GM12878 (cell line): Measurements from ENCODE around the gene SV2A. TPM values are rescaled to one million over a fixed set of nuclear protein-coding genes. Genes with fewer than 3 reads are reported as not detected.

Experiments used
- BACH1 ChIP-seq: fragments of 450-650 bp; IDR thresholded peaks from 2 replicates; pipeline ENCODE4 v1.6.1; 2017; ENCODE audit warnings: mild to moderate bottlenecking, borderline replicate concordance
- BCLAF1 ChIP-seq: fragments of 450-650 bp; IDR thresholded peaks from 2 replicates; pipeline ENCODE4 v1.6.1; 2017; ENCODE audit warnings: antibody characterized with exemption, mild to moderate bottlenecking, moderate library complexity
- CUX1 ChIP-seq: IDR thresholded peaks from 2 replicates; pipeline ENCODE4 v1.6.1; 2012; ENCODE audit warnings: improper control_type of control experiment, low read depth, low read length; ENCODE audit not compliant: insufficient replicate concordance
- ELK1 ChIP-seq: IDR thresholded peaks from 2 replicates; pipeline ENCODE4 v1.6.1; 2012; ENCODE audit warnings: low read depth, low read length, improper control_type of control experiment
- IKZF1 ChIP-seq: fragments of 450-650 bp; conservative IDR thresholded peaks from 2 replicates; pipeline ENCODE4 v1.6.1; 2017; ENCODE audit warnings: antibody characterized with exemption, mild to moderate bottlenecking
- KAT2A ChIP-seq: conservative IDR thresholded peaks from 2 replicates; pipeline ENCODE4 v1.6.1; 2011; ENCODE audit warnings: low read depth, low read length; ENCODE audit not compliant: control insufficient read depth
- KLF5 ChIP-seq: fragments of 450-650 bp; IDR thresholded peaks from 2 replicates; pipeline ENCODE4 v1.6.1; 2014; ENCODE audit warnings: mild to moderate bottlenecking; ENCODE audit not compliant: partially characterized antibody
- NFYB ChIP-seq: IDR thresholded peaks from 2 replicates; pipeline ENCODE4 v1.6.1; 2011; ENCODE audit warnings: low read depth, mild to moderate bottlenecking, low read length, improper control_type of control experiment, moderate library complexity; ENCODE audit not compliant: insufficient read depth
- POLR2AphosphoS5 ChIP-seq: IDR thresholded peaks from 2 replicates; pipeline ENCODE4 v1.6.1; 2011; ENCODE audit warnings: mild to moderate bottlenecking, low read length, inconsistent platforms
- TCF3 ChIP-seq: IDR thresholded peaks from 2 replicates; pipeline ENCODE4 v1.6.1; 2012; ENCODE audit warnings: low read depth, mild to moderate bottlenecking, low read length, borderline replicate concordance; ENCODE audit not compliant: insufficient read depth
- ZBTB4 ChIP-seq: fragments of 450-650 bp; formaldehyde crosslinking; IDR thresholded peaks from 2 replicates; pipeline ENCODE4 v1.4.0; 2022; ENCODE audit warnings: mild to moderate bottlenecking, moderate library complexity
- polyA plus RNA-seq, 11 experiments: library from polyadenylated mRNA; depleted of rRNA in 4 of 11; unstranded in 6 of 11; stranded (reverse) in 5 of 11; fragments of >200 nt; fragmentation: Nextera tagmentation in 4 of 11; fragmentation: Illumina TruSeq in 1 of 11; extraction: Ambion mirVana in 4 of 11; extraction: Trizol in 1 of 11; gene quantifications; 1 replicate in 1 of 11; 2 replicates in 10 of 11; pipeline versions ENCODE4 v1.2.1 to v1.2.3, GENCODE V29; 2011 to 2016; ENCODE audit warnings: inconsistent platforms in 2 of 11, missing spikeins in 2 of 11, low read depth in 1 of 11
- total RNA-seq, 4 experiments: library from RNA; depleted of rRNA in 3 of 4; stranded (reverse); fragments of >200 nt in 3 of 4; fragmentation: Illumina TruSeq in 1 of 4; extraction: Trizol in 1 of 4; gene quantifications; 2 replicates each; pipeline versions ENCODE4 v1.2.1 to v1.2.3, GENCODE V29; 2013 to 2021

Gene SV2A
- total and polyA plus RNA-seq, 10 of the 15 experiments (the other 5 are each of a cell fraction or from before 2014, with no cell fraction given) = 0.39 to 11.6 (median 5.4) TPM

- TF ChIP-seq CUX1 (no peak), IKZF1 (0 out of 2 replicates have a peak, but pooled peaks have one; percentile 27), TCF3 (0 out of 2 replicates have a peak, but pooled peaks have one; percentile 36), POLR2AphosphoS5 (peak; percentile 84), KAT2A (0 out of 2 replicates have a peak, but pooled peaks have one; percentile 31), ELK1 (no peak), NFYB (no peak; the same call in 1 of the 2 replicates), BACH1 (peak; percentile 84), BCLAF1 (no peak), ZBTB4 (CRISPR knock-in tag) (peak; percentile 82; the same call in 1 of the 2 replicates), KLF5 (no peak)
Measured at GRCh38 chr1:149885339-149886120, 32.1 kb downstream of the SV2A start (continued).
